ENCODE data around the gene HUS1.

The HUS1 gene

DNA sequence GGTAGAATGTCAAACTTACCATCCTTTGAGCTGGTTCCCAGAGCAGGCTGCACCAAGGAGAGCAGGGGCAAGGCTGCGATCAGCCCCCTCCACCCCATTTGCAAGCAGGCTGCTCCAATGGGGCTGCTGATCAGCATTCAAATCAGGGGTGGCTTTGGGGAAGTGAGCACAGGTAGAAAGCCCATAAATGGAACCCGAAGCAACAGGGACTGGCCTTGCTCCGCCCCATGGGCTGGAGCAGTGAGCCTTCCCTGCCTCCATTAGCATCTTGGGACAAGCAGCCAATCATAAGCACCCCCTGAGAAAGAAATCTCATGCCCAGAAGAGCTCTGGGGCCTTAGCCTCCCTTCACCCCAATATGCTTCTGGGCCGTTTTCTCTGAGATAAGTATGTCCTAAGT lies 27.2 kb downstream of the HUS1 start:
- peaks cover 5% of the 10 kb centered on the region; the same call in 1 of the 2 replicates for H3K36me3 ChIP-seq (replicated peaks; ENCODE audit: insufficient read depth, low read length)
- no peak overlapping the region for H2AFZ ChIP-seq (ENCODE audit: low read length)
- no peaks in the 10 kb centered on the region for H4K20me1 ChIP-seq (ENCODE audit: insufficient read depth, low read length)
- no peak overlapping the region for H3K4me3 ChIP-seq (ENCODE audit: low read length)
- no peak for DNase-seq
- H3K9me3 ChIP-seq (replicated peaks; ENCODE audit: insufficient read depth, low read length): no peaks in the 10 kb centered on the region
- H3K27ac ChIP-seq (ENCODE audit: low read length): peak overlapping the region; percentile 60
- H3F3A ChIP-seq (ENCODE audit: insufficient read depth, low read length): peaks cover 18% of the 10 kb centered on the region
- peaks cover 41% of the 10 kb centered on the region for H3K4me1 ChIP-seq (ENCODE audit: low read length)
- H3K9ac ChIP-seq (ENCODE audit: low read length): no peak overlapping the region
- TF ChIP-seq EZH2phosphoT487 (IDR thresholded peaks at IDR 0.05; ENCODE audit: low read length) (no peak), EZH2 (optimal IDR thresholded peaks at IDR 0.05; ENCODE audit: low read depth, low read length) (no peak)
- TF ChIP-seq, protein P1, sequence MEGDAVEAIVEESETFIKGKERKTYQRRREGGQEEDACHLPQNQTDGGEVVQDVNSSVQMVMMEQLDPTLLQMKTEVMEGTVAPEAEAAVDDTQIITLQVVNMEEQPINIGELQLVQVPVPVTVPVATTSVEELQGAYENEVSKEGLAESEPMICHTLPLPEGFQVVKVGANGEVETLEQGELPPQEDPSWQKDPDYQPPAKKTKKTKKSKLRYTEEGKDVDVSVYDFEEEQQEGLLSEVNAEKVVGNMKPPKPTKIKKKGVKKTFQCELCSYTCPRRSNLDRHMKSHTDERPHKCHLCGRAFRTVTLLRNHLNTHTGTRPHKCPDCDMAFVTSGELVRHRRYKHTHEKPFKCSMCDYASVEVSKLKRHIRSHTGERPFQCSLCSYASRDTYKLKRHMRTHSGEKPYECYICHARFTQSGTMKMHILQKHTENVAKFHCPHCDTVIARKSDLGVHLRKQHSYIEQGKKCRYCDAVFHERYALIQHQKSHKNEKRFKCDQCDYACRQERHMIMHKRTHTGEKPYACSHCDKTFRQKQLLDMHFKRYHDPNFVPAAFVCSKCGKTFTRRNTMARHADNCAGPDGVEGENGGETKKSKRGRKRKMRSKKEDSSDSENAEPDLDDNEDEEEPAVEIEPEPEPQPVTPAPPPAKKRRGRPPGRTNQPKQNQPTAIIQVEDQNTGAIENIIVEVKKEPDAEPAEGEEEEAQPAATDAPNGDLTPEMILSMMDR (IDR thresholded peaks at IDR 0.05; ENCODE audit: low read length): no peak
- H3K79me2 ChIP-seq (ENCODE audit: low read length): no peaks in the 10 kb centered on the region
- no peaks in the 10 kb centered on the region for H3K27me3 ChIP-seq (replicated peaks; ENCODE audit: insufficient read depth, low read length)
- no peaks in the 10 kb centered on the region for H3K9me2 ChIP-seq (replicated peaks; ENCODE audit: insufficient read depth, low read length)
- peak overlapping the region; percentile 33 for H3K4me2 ChIP-seq (ENCODE audit: low read depth, low read length)

- DNase-seq: peak; percentile 79
- TF ChIP-seq EZH2phosphoT487 (IDR thresholded peaks at IDR 0.05; ENCODE audit: low read length) (no peak), EZH2 (optimal IDR thresholded peaks at IDR 0.05; ENCODE audit: low read depth, low read length) (no peak)
- TF ChIP-seq, protein P1 (IDR thresholded peaks at IDR 0.05; ENCODE audit: low read length): no peak
- Histone ChIP-seq H3K9me3 (replicated peaks; ENCODE audit: insufficient read depth, low read length) (no peaks in the 10 kb centered on the region), H3K4me2 (ENCODE audit: low read depth, low read length) (peak overlapping the region; percentile 33), H3K36me3 (replicated peaks; ENCODE audit: insufficient read depth, low read length) (peaks cover 5% of the 10 kb centered on the region; the same call in 1 of the 2 replicates), H4K20me1 (ENCODE audit: insufficient read depth, low read length) (no peaks in the 10 kb centered on the region), H3K9me2 (replicated peaks; ENCODE audit: insufficient read depth, low read length) (no peaks in the 10 kb centered on the region), H3K27me3 (replicated peaks; ENCODE audit: insufficient read depth, low read length) (no peaks in the 10 kb centered on the region), H3K4me3 (ENCODE audit: low read length) (no peak overlapping the region), H3K9ac (ENCODE audit: low read length) (no peak overlapping the region), H3F3A (ENCODE audit: insufficient read depth, low read length) (peaks cover 18% of the 10 kb centered on the region), H3K27ac (ENCODE audit: low read length) (peak overlapping the region; percentile 60), H3K4me1 (ENCODE audit: low read length) (peaks cover 41% of the 10 kb centered on the region), H3K79me2 (ENCODE audit: low read length) (no peaks in the 10 kb centered on the region), H2AFZ (ENCODE audit: low read length) (no peak overlapping the region)
These were observed 28.0 kb downstream of the HUS1 start for GRCh38 chr7:47951374-47951773.

DNA sequence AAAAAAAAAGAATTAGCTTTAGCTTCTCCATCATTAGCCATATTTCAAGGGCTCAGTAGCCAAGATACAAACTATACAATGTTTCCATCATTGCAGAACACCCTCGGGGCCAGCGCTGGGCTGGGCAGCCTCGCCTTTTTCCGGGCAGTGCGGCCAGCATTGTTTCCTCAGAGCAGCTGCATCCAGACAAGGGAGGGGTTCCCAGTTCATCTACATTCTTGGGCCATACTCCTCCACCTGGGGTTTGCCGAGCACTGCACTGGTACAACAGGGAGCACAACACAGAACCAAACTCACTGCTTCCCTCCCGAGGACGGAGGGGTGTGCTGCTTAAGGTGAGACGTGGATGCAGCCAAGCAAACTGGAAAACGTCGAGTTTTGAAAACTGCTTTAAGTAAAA lies 28.7 kb downstream of the HUS1 start:
- no peak for TF ChIP-seq EZH2 (optimal IDR thresholded peaks at IDR 0.05; ENCODE audit: low read depth, low read length)
- TF ChIP-seq, protein P1 (IDR thresholded peaks at IDR 0.05; ENCODE audit: low read length): no peak
- TF ChIP-seq EZH2phosphoT487 (IDR thresholded peaks at IDR 0.05; ENCODE audit: low read length): no peak
- Histone ChIP-seq H3K27ac (ENCODE audit: low read length) (peak overlapping the region; percentile 60; the same call in 1 of the 2 replicates), H3K79me2 (ENCODE audit: low read length) (no peaks in the 10 kb centered on the region)

More for the DNA sequence above, 28.7 kb downstream of the HUS1 start:
- Histone ChIP-seq H3K4me3 (ENCODE audit: low read length) (no peak overlapping the region), H3K9ac (ENCODE audit: low read length) (no peak overlapping the region), H3K36me3 (replicated peaks; ENCODE audit: insufficient read depth, low read length) (peaks cover 5% of the 10 kb centered on the region; the same call in 1 of the 2 replicates), H3K9me3 (replicated peaks; ENCODE audit: insufficient read depth, low read length) (no peaks in the 10 kb centered on the region), H3K9me2 (replicated peaks; ENCODE audit: insufficient read depth, low read length) (no peaks in the 10 kb centered on the region), H3K4me2 (ENCODE audit: low read depth, low read length) (peak overlapping the region; percentile 33; the same call in 1 of the 2 replicates), H2AFZ (ENCODE audit: low read length) (no peak overlapping the region), H3K4me1 (ENCODE audit: low read length) (peaks cover 41% of the 10 kb centered on the region), H3F3A (ENCODE audit: insufficient read depth, low read length) (peaks cover 18% of the 10 kb centered on the region), H4K20me1 (ENCODE audit: insufficient read depth, low read length) (no peaks in the 10 kb centered on the region), H3K27me3 (replicated peaks; ENCODE audit: insufficient read depth, low read length) (no peaks in the 10 kb centered on the region)
- no peak for DNase-seq
